ENCODE measurements around the gene ZSWIM5.

DNA sequence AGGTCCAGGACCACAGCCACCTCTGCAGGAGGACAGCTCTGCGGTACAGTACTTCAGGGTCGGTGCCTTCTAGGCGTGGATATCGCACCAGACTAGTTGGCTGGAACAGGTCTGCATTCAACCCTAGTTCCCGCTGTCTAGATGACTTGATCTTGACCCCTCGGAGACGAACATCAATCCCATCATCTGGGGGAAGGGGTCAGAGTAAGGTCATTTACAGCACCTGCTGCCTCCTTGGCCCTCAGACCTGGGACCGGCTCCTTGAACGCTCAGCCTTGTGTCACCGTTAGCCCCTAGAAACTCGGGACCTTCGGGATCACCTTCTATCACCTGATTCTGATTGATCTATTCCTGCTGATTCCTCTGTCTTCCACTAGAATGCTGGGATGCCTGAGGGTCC, 197.9 kb downstream of the ZSWIM5 start:
- TF ChIP-seq, protein P1, sequence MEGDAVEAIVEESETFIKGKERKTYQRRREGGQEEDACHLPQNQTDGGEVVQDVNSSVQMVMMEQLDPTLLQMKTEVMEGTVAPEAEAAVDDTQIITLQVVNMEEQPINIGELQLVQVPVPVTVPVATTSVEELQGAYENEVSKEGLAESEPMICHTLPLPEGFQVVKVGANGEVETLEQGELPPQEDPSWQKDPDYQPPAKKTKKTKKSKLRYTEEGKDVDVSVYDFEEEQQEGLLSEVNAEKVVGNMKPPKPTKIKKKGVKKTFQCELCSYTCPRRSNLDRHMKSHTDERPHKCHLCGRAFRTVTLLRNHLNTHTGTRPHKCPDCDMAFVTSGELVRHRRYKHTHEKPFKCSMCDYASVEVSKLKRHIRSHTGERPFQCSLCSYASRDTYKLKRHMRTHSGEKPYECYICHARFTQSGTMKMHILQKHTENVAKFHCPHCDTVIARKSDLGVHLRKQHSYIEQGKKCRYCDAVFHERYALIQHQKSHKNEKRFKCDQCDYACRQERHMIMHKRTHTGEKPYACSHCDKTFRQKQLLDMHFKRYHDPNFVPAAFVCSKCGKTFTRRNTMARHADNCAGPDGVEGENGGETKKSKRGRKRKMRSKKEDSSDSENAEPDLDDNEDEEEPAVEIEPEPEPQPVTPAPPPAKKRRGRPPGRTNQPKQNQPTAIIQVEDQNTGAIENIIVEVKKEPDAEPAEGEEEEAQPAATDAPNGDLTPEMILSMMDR (IDR thresholded peaks at IDR 0.05; ENCODE audit: insufficient read depth, low read depth, low read length): no peak
- TF ChIP-seq EZH2 (IDR thresholded peaks at IDR 0.05; ENCODE audit: insufficient read depth, low read length): no peak

All from astrocyte (in vitro differentiated cells and primary cell).